Liver (tissue), 3 donors: ENCODE data around the gene PNPLA6.

Source experiments
- FOXA1 ChIP-seq: IDR thresholded peaks from 2 replicates; pipeline ENCODE4 v1.6.1; 2016; ENCODE audit warnings: antibody characterized with exemption
- FOXA2 ChIP-seq: IDR thresholded peaks from 2 replicates; pipeline ENCODE4 v1.6.1; 2016; ENCODE audit warnings: antibody characterized with exemption
- GABPA ChIP-seq, 2 donors: IDR thresholded peaks in 1 of 2; conservative IDR thresholded peaks in 1 of 2; 2 replicates each; pipeline ENCODE4 v1.6.1; 2016; ENCODE audit warnings: antibody characterized with exemption in 2 of 2, mild to moderate bottlenecking in 1 of 2, moderate library complexity in 1 of 2
- HNF4A ChIP-seq, 2 donors: conservative IDR thresholded peaks; 2 replicates each; pipeline ENCODE4 v1.6.1; 2016; ENCODE audit warnings: antibody characterized with exemption in 2 of 2, mild to moderate bottlenecking in 2 of 2
- JUND ChIP-seq, 2 donors: IDR thresholded peaks; 2 replicates each; pipeline ENCODE4 v1.6.1; 2016; ENCODE audit warnings: antibody characterized with exemption in 2 of 2
- RAD21 ChIP-seq, 2 donors: IDR thresholded peaks; 2 replicates each; pipeline ENCODE4 v1.6.1; 2016; ENCODE audit warnings: antibody characterized with exemption in 2 of 2, mild to moderate bottlenecking in 2 of 2
- RXRA ChIP-seq, 2 donors: IDR thresholded peaks; 2 replicates each; pipeline ENCODE4 v1.6.1; 2017 to 2018; ENCODE audit warnings: antibody characterized with exemption in 2 of 2, mild to moderate bottlenecking in 1 of 2
- SP1 ChIP-seq: IDR thresholded peaks from 2 replicates; pipeline ENCODE4 v1.6.1; 2018; ENCODE audit warnings: antibody characterized with exemption, mild to moderate bottlenecking
- TAF1 ChIP-seq: conservative IDR thresholded peaks from 2 replicates; pipeline ENCODE4 v1.6.1; 2016; ENCODE audit warnings: antibody characterized with exemption, mild to moderate bottlenecking
- YY1 ChIP-seq: IDR thresholded peaks from 2 replicates; pipeline ENCODE4 v1.6.1; 2016; ENCODE audit warnings: antibody characterized with exemption, mild to moderate bottlenecking
- TF ChIP-seq, protein P1 (sequence below): fragments of 150-350 bp; IDR thresholded peaks from 2 replicates; pipeline ENCODE4 v1.5.1; 2017; ENCODE audit warnings: improper control_type of control experiment, low read depth, low read length; ENCODE audit not compliant: missing input control
- TF ChIP-seq, protein P2 (sequence below): IDR thresholded peaks from 2 replicates; pipeline ENCODE4 v1.6.1; 2016; ENCODE audit warnings: antibody characterized with exemption
- TF ChIP-seq, protein P3 (sequence below): IDR thresholded peaks from 2 replicates; pipeline ENCODE4 v1.6.1; 2016; ENCODE audit warnings: antibody characterized with exemption
- TF ChIP-seq, protein P4 (sequence below): IDR thresholded peaks from 2 replicates; pipeline ENCODE4 v1.6.1; 2016; ENCODE audit warnings: antibody characterized with exemption, mild to moderate bottlenecking
- donor health status: healthy.
- donor health status: healthy.

DNA sequence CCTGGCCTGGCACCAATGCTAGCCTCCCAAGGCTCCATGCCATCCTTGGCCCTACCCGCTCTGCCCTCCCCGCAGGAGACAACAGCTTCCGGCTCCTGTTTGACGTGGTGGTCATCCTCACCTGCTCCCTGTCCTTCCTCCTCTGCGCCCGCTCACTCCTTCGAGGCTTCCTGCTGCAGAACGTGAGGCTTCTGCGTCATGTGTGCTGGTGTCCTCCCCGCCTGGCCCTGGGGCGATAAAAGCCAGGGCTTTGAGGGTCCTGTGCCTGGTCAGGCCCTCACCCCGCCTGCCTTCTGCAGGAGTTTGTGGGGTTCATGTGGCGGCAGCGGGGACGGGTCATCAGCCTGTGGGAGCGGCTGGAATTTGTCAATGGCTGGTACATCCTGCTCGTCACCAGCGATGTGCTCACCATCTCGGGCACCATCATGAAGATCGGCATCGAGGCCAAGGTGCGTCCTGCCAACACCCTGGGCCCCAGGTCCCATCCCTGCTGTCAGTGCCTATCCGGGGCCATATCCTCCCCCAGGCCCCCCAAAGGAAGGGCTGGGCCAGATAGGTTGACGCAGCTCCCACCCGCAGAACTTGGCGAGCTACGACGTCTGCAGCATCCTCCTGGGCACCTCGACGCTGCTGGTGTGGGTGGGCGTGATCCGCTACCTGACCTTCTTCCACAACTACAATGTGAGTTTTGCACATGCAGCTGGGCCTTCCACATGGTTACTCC lies 6.8 kb upstream of the PNPLA6 start:
- TF ChIP-seq, protein P1, sequence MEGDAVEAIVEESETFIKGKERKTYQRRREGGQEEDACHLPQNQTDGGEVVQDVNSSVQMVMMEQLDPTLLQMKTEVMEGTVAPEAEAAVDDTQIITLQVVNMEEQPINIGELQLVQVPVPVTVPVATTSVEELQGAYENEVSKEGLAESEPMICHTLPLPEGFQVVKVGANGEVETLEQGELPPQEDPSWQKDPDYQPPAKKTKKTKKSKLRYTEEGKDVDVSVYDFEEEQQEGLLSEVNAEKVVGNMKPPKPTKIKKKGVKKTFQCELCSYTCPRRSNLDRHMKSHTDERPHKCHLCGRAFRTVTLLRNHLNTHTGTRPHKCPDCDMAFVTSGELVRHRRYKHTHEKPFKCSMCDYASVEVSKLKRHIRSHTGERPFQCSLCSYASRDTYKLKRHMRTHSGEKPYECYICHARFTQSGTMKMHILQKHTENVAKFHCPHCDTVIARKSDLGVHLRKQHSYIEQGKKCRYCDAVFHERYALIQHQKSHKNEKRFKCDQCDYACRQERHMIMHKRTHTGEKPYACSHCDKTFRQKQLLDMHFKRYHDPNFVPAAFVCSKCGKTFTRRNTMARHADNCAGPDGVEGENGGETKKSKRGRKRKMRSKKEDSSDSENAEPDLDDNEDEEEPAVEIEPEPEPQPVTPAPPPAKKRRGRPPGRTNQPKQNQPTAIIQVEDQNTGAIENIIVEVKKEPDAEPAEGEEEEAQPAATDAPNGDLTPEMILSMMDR: no peak
- TF ChIP-seq SP1: no peak
- no peak for TF ChIP-seq GABPA (IDR thresholded peaks at IDR 0.05 in 1 of 2, conservative IDR thresholded peaks at IDR 0.05 in 1 of 2)
- TF ChIP-seq, protein P2, sequence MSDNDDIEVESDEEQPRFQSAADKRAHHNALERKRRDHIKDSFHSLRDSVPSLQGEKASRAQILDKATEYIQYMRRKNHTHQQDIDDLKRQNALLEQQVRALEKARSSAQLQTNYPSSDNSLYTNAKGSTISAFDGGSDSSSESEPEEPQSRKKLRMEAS: no peak
- no peak for TF ChIP-seq RXRA (IDR thresholded peaks at IDR 0.05)
- no peak for TF ChIP-seq TAF1
- TF ChIP-seq YY1: no peak
- TF ChIP-seq, protein P3, sequence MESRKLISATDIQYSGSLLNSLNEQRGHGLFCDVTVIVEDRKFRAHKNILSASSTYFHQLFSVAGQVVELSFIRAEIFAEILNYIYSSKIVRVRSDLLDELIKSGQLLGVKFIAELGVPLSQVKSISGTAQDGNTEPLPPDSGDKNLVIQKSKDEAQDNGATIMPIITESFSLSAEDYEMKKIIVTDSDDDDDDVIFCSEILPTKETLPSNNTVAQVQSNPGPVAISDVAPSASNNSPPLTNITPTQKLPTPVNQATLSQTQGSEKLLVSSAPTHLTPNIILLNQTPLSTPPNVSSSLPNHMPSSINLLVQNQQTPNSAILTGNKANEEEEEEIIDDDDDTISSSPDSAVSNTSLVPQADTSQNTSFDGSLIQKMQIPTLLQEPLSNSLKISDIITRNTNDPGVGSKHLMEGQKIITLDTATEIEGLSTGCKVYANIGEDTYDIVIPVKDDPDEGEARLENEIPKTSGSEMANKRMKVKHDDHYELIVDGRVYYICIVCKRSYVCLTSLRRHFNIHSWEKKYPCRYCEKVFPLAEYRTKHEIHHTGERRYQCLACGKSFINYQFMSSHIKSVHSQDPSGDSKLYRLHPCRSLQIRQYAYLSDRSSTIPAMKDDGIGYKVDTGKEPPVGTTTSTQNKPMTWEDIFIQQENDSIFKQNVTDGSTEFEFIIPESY: no peak
- TF ChIP-seq RAD21 (IDR thresholded peaks at IDR 0.05): no peak
- no peak for TF ChIP-seq FOXA2
- no peak for TF ChIP-seq JUND (IDR thresholded peaks at IDR 0.05)
- TF ChIP-seq, protein P4, sequence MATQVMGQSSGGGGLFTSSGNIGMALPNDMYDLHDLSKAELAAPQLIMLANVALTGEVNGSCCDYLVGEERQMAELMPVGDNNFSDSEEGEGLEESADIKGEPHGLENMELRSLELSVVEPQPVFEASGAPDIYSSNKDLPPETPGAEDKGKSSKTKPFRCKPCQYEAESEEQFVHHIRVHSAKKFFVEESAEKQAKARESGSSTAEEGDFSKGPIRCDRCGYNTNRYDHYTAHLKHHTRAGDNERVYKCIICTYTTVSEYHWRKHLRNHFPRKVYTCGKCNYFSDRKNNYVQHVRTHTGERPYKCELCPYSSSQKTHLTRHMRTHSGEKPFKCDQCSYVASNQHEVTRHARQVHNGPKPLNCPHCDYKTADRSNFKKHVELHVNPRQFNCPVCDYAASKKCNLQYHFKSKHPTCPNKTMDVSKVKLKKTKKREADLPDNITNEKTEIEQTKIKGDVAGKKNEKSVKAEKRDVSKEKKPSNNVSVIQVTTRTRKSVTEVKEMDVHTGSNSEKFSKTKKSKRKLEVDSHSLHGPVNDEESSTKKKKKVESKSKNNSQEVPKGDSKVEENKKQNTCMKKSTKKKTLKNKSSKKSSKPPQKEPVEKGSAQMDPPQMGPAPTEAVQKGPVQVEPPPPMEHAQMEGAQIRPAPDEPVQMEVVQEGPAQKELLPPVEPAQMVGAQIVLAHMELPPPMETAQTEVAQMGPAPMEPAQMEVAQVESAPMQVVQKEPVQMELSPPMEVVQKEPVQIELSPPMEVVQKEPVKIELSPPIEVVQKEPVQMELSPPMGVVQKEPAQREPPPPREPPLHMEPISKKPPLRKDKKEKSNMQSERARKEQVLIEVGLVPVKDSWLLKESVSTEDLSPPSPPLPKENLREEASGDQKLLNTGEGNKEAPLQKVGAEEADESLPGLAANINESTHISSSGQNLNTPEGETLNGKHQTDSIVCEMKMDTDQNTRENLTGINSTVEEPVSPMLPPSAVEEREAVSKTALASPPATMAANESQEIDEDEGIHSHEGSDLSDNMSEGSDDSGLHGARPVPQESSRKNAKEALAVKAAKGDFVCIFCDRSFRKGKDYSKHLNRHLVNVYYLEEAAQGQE: no peak
- TF ChIP-seq FOXA1: no peak
- no peak for TF ChIP-seq HNF4A (conservative IDR thresholded peaks at IDR 0.05)
